Measurements from ENCODE around the gene ATF3.

The ATF3 gene

GRCh38 chr1:212608959-212609700 is 569 bp downstream of the ATF3 start:
- no peak for DNase-seq (ENCODE audit: low read depth)

- DNase-seq (ENCODE audit: low read depth): no peak
Observed at GRCh38 chr1:212609701-212610574, 1.4 kb downstream of the ATF3 start.

- DNase-seq (ENCODE audit: low read depth): no peak
Observed at GRCh38 chr1:212610575-212610967, 2.0 kb downstream of the ATF3 start.

- no peak for DNase-seq (ENCODE audit: low read depth)
Observed at GRCh38 chr1:212611000-212611948, 2.7 kb downstream of the ATF3 start.

GRCh38 chr1:212612041-212612961 is 3.7 kb downstream of the ATF3 start:
- DNase-seq (ENCODE audit: low read depth): no peak

GRCh38 chr1:212613440-212614335 is 5.1 kb downstream of the ATF3 start:
- DNase-seq (ENCODE audit: low read depth): no peak

GRCh38 chr1:212614453-212615200 is 6.1 kb downstream of the ATF3 start:
- DNase-seq (ENCODE audit: low read depth): no peak

GRCh38 chr1:212615201-212615470 is 6.6 kb downstream of the ATF3 start:
- DNase-seq (ENCODE audit: low read depth): no peak

- no peak for DNase-seq (ENCODE audit: low read depth)
Observed at GRCh38 chr1:212618466-212619210, 10.1 kb downstream of the ATF3 start.

GRCh38 chr1:212620293-212620692 is 11.7 kb downstream of the ATF3 start:
- no peak for DNase-seq (ENCODE audit: low read depth)

- DNase-seq (ENCODE audit: low read depth): no peak
Observed at GRCh38 chr1:212621043-212621948, 12.7 kb downstream of the ATF3 start.

- no peak for DNase-seq (ENCODE audit: low read depth)
Observed at GRCh38 chr1:212621949-212622305, 13.4 kb downstream of the ATF3 start.

- no peak for DNase-seq (ENCODE audit: low read depth)
Observed at GRCh38 chr1:212622467-212622866, 13.9 kb downstream of the ATF3 start.

- no peak for DNase-seq (ENCODE audit: low read depth)
Observed at GRCh38 chr1:212622906-212623305, 14.3 kb downstream of the ATF3 start.

- no peak for DNase-seq (ENCODE audit: low read depth)
Observed at GRCh38 chr1:212623603-212624002, 15.0 kb downstream of the ATF3 start.

GRCh38 chr1:212624976-212625501 is 16.5 kb downstream of the ATF3 start:
- DNase-seq (ENCODE audit: low read depth): no peak

GRCh38 chr1:212625781-212626450 is 17.4 kb downstream of the ATF3 start:
- no peak for DNase-seq (ENCODE audit: low read depth)

Data from T follicular helper cell (primary cell).